NCI-H2196 (cell line): Measurements from ENCODE around the gene UBA3.

ENCODE experiments used
- DNase-seq: peaks from one replicate; lab custom pipeline; 2025; ENCODE audit not compliant: unreplicated experiment; lab: John Stamatoyannopoulos, UW

Gene UBA3

GRCh38 chr3:69072928-69073327 lies 7.2 kb downstream of the UBA3 start:
- DNase-seq, result no peak

- DNase-seq, result no peak
Measured at GRCh38 chr3:69066121-69066520, 14.0 kb downstream of the UBA3 start.

GRCh38 chr3:69065318-69065964 lies 14.7 kb downstream of the UBA3 start:
- DNase-seq, result no peak

GRCh38 chr3:69063636-69064035 lies 16.5 kb downstream of the UBA3 start:
- no peak for DNase-seq

- no peak for DNase-seq
Measured at GRCh38 chr3:69059688-69060087, 20.5 kb downstream of the UBA3 start.

GRCh38 chr3:69058947-69059224 lies 21.3 kb downstream of the UBA3 start:
- DNase-seq, result no peak

GRCh38 chr3:69058180-69058946 lies 21.8 kb downstream of the UBA3 start:
- DNase-seq, result no peak

GRCh38 chr3:69052472-69052898 lies 27.7 kb downstream of the UBA3 start:
- DNase-seq, result no peak

- no peak for DNase-seq
Measured at GRCh38 chr3:69051756-69052471, 28.3 kb downstream of the UBA3 start, which contains the start of gene TMF1. TMF1 (minus strand) TSS chr3:69052333; CDS start chr3:69052086, 247 bp downstream.

- no peak for DNase-seq
Measured at GRCh38 chr3:69048990-69049389, 31.2 kb downstream of the UBA3 start.

GRCh38 chr3:69044608-69045007 lies 35.6 kb downstream of the UBA3 start:
- no peak for DNase-seq

- no peak for DNase-seq
Measured at GRCh38 chr3:69033470-69033869, 46.7 kb downstream of the UBA3 start.

- no peak for DNase-seq
Measured at GRCh38 chr3:69032737-69033136, 47.4 kb downstream of the UBA3 start.

- DNase-seq, result no peak
Measured at GRCh38 chr3:69032142-69032541, 48.0 kb downstream of the UBA3 start.

- no peak for DNase-seq
Measured at GRCh38 chr3:69031635-69032034, 48.5 kb downstream of the UBA3 start.

- no peak for DNase-seq
Measured at GRCh38 chr3:69020857-69021256, 59.3 kb downstream of the UBA3 start.

GRCh38 chr3:69020424-69020823 lies 59.7 kb downstream of the UBA3 start:
- DNase-seq, result no peak

- DNase-seq, result no peak
Measured at GRCh38 chr3:69016901-69017300, 63.3 kb downstream of the UBA3 start.

GRCh38 chr3:69016102-69016501 lies 64.1 kb downstream of the UBA3 start:
- DNase-seq, result no peak

- no peak for DNase-seq
Measured at GRCh38 chr3:69014022-69014580, 66.1 kb downstream of the UBA3 start.

- peak; percentile 67 for DNase-seq
Measured at GRCh38 chr3:69013253-69014021, 66.7 kb downstream of the UBA3 start, which contains the start of gene EOGT. EOGT (minus strand) TSS chr3:69013684; CDS start chr3:69009846, 3,838 bp downstream.
